ENCODE measurements around the gene SLC10A1. TPM values are rescaled to one million over a fixed set of nuclear protein-coding genes. Genes with fewer than 3 reads are reported as not detected.

SLC10A1 gene
- total RNA-seq (not detected), polyA plus RNA-seq (ENCODE audit: insufficient read depth, low read depth, low replicate concordance) (0.30 TPM)
- long read RNA-seq, donor 1 = 0 reads
- long read RNA-seq, donor 2 = 0 reads

DNA sequence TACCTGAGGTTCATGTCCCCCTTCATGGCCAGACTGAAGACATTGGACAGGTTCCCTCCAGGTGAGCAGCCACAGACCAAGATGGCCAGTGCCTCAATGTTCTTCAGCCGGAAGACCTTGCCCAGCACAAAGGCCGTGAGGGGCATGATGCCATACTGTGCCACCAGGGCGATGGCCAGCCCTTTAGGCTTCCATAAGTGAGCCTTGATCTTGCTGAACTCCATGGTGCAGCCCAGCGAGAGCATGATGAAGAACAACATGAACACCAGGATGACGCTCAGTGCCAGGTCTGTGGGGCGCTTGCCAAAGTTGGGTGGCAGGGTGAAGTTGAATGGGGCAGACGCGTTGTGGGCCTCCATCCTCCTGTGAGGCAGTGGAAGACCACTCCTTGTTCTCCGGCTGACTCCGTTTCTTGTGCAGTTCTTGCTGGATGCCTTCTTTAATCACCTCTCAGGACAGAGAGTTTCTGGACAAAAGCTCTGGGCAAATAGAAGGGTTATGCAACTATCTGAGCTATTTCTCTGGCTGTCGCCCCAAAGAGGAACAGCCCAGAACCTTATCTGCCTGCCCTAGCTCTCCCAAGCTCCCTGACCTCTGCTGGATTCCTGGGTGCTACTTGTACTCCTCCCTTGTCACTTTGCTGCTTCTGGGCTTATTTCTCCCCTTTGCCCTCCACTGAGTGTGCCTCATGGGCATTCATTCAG, at the start of gene SLC10A1:
TSS of gene SLC10A1 (minus strand) at position 445 of the 704 bp plus-strand sequence. CDS start at position 359, 86 bp downstream.
- Histone ChIP-seq H3K9me3 (no peaks in the 10 kb centered on the region), H3K27me3 (no peaks in the 10 kb centered on the region), H3K27ac (no peak within 1 kb of the TSS), H3K4me1 (peaks cover 6% of the 10 kb centered on the region), H3K4me3 (no peak within 1 kb of the TSS), H3K36me3 (ENCODE audit: low read depth, missing control alignments) (no peaks in the 10 kb centered on the region)
- DNase-seq = peak; percentile 24
- intact Hi-C loops (cut with DNase I; ENCODE audit: low total_unique reads) = no loop called here
- WGBS, 2 donors = 73 to 78% methylated on average over 5 to 11 of the region's 11 CpGs
- TF ChIP-seq POLR2A (IDR thresholded peaks at IDR 0.05) (no peak), CTCF (IDR thresholded peaks at IDR 0.05) (no peak)

GRCh38 chr14:69845787-69846186, 48.7 kb upstream of the SLC10A1 start:
- Histone ChIP-seq H3K27ac (no peak overlapping the region), H3K27me3 (no peaks in the 10 kb centered on the region), H3K4me3 (no peak overlapping the region), H3K36me3 (ENCODE audit: low read depth, missing control alignments) (no peaks in the 10 kb centered on the region), H3K9me3 (no peaks in the 10 kb centered on the region), H3K4me1 (peaks cover 6% of the 10 kb centered on the region)
- intact Hi-C loops (cut with DNase I; ENCODE audit: low total_unique reads) = no loop called here
- TF ChIP-seq POLR2A (IDR thresholded peaks at IDR 0.05) (no peak), CTCF (IDR thresholded peaks at IDR 0.05) (no peak)
- WGBS, 2 donors = 56 to 74% methylated on average over 5 of the region's 5 CpGs
- no peak for DNase-seq

- WGBS, 2 donors = 76 to 82% methylated on average over 2 of the region's 2 CpGs
- peaks cover 6% of the 10 kb centered on the region for H3K4me1 ChIP-seq
- H3K36me3 ChIP-seq (ENCODE audit: low read depth, missing control alignments) = no peaks in the 10 kb centered on the region
- H3K27me3 ChIP-seq = no peaks in the 10 kb centered on the region
- no peak overlapping the region for H3K27ac ChIP-seq
- no peak overlapping the region for H3K4me3 ChIP-seq
- no peaks in the 10 kb centered on the region for H3K9me3 ChIP-seq
- no peak for DNase-seq
- intact Hi-C loops (cut with DNase I; ENCODE audit: low total_unique reads) = no loop called here
- TF ChIP-seq POLR2A (IDR thresholded peaks at IDR 0.05) (no peak), CTCF (IDR thresholded peaks at IDR 0.05) (no peak)
Measured at GRCh38 chr14:69845050-69845581, 48.1 kb upstream of the SLC10A1 start.

DNA sequence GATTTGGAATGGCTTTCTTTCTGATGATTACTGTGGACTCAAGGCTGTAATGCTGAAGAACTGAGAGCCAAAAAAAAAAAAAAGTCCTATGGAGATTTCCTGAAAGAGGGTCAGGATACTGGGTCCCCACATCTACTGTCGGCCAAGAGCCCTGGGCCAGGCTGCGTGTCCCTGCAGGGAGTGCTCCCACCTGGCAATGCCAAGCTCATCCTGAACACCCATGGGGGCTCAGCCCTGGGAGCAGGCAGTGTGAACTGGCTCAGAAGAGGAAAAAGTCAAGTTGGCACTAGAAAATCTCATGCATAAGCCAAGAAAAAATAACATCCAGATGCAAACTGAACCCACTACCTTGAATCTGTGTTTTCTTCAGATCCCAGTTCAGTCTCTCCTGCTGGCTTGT, 47.1 kb upstream of the SLC10A1 start:
- WGBS, 2 donors = 85 to 90% methylated on average over 2 of the region's 2 CpGs
- Histone ChIP-seq H3K9me3 (no peaks in the 10 kb centered on the region), H3K4me3 (no peak overlapping the region), H3K36me3 (ENCODE audit: low read depth, missing control alignments) (no peaks in the 10 kb centered on the region), H3K4me1 (peaks cover 4% of the 10 kb centered on the region), H3K27ac (no peak overlapping the region), H3K27me3 (no peaks in the 10 kb centered on the region)
- intact Hi-C loops (cut with DNase I; ENCODE audit: low total_unique reads) = no loop called here
- TF ChIP-seq POLR2A (IDR thresholded peaks at IDR 0.05) = no peak
- no peak for TF ChIP-seq CTCF (IDR thresholded peaks at IDR 0.05)
- no peak for DNase-seq
